A549 (cell line): Measurements from ENCODE around the gene TBC1D21. TPM values are rescaled to one million over a fixed set of nuclear protein-coding genes. Genes with fewer than 3 reads are reported as not detected.

Experiments
- ATAC-seq, 2 experiments: fragments of 200-7000 bp in 1 of 2; fragments of >200 bp in 1 of 2; cut with Nextera tagmentation in 1 of 2; cut with Tn5 transposase in 1 of 2; 3 replicates each; pipeline versions ENCODE4 v1.8.0 to v1.9.1; 2018 to 2020; ENCODE audit warnings: mild to moderate bottlenecking in 1 of 2, moderate library complexity in 1 of 2
- CTCF ChIA-PET: fragments of 300-600 bp; sonication (Branson Sonifier 250); formaldehyde crosslinking; extraction: SDS; loops from one replicate; lab custom pipeline; 2021; ENCODE audit warnings: antibody characterized with exemption, inconsistent platforms; lab: Yijun Ruan, JAX
- POLR2A ChIA-PET: fragments of 350-600 bp; formaldehyde crosslinking; extraction: SDS; loops from one replicate; lab custom pipeline; 2021; ENCODE audit warnings: antibody characterized with exemption, inconsistent platforms; lab: Yijun Ruan, JAX
- DNase-seq, 2 experiments: peaks; one replicate each; pipeline versions ENCODE4 v3.0.0 to v3.0.0-alpha.2; 2011 to 2016; ENCODE audit warnings: low read depth in 1 of 2, low spot score in 1 of 2
- FAIRE-seq: peaks from 2 replicates; lab custom pipeline; 2011; peaks lifted over from hg19 to GRCh38; lab: Jason Lieb, UNC
- H3K27ac ChIP-seq, 2 experiments: fragments of >200 bp; sonication (Bioruptor Twin); formaldehyde crosslinking; 3 replicates each; pipeline ENCODE4 v1.5.1; 2016 to 2017
- H3K4me1 ChIP-seq: fragments of >200 bp; sonication (Bioruptor Twin); formaldehyde crosslinking; 3 replicates; pipeline ENCODE4 v1.6.1; 2016
- H3K4me2 ChIP-seq: fragments of >200 bp; sonication (Bioruptor Twin); formaldehyde crosslinking; 3 replicates; pipeline ENCODE4 v1.6.1; 2016
- H3K4me3 ChIP-seq: fragments of >200 bp; sonication (Bioruptor Twin); formaldehyde crosslinking; 3 replicates; pipeline ENCODE4 v1.5.1; 2016
- H3K9me3 ChIP-seq: fragments of >200 bp; sonication (Bioruptor Twin); formaldehyde crosslinking; 3 replicates; pipeline ENCODE4 v1.6.1; 2016
- BCL3 ChIP-seq: fragments of >200 bp; sonication (Bioruptor Twin); formaldehyde crosslinking; IDR thresholded peaks from 3 replicates; pipeline ENCODE4 v1.6.1; 2016
- CBX8 ChIP-seq: fragments of 200-600 bp; sonication (generic); IDR thresholded peaks from 2 replicates; pipeline ENCODE4 v1.6.1; 2016
- CEBPB ChIP-seq, 2 experiments: fragments of >200 bp in 1 of 2; sonication (Bioruptor Twin) in 1 of 2; formaldehyde crosslinking in 1 of 2; IDR thresholded peaks; 2 replicates each; pipeline ENCODE4 v1.6.1; 2012 to 2016
- CHD2 ChIP-seq: fragments of 150-350 bp; IDR thresholded peaks from 2 replicates; pipeline ENCODE4 v1.6.1; 2014; ENCODE audit warnings: low read length; ENCODE audit not compliant: partially characterized antibody
- EHF ChIP-seq: fragments of 250-450 bp; sonication (Bioruptor Pico); IDR thresholded peaks from 2 replicates; pipeline ENCODE4 v1.5.0; 2020; ENCODE audit warnings: mild to moderate bottlenecking
- EHMT2 ChIP-seq: fragments of 200-600 bp; sonication (generic); IDR thresholded peaks from 2 replicates; pipeline ENCODE4 v1.6.1; 2016; ENCODE audit warnings: antibody characterized with exemption, low read depth, mild to moderate bottlenecking, moderate library complexity
- FOSL2 ChIP-seq, 2 experiments: fragments of 450-650 bp in 1 of 2; fragments of >200 bp in 1 of 2; sonication (Bioruptor Twin) in 1 of 2; formaldehyde crosslinking; IDR thresholded peaks; 2 replicates each; pipeline versions ENCODE4 v1.5.0 to v1.6.1; 2016 to 2020; ENCODE audit warnings: mild to moderate bottlenecking in 1 of 2, moderate library complexity in 1 of 2
- GATA3 ChIP-seq: IDR thresholded peaks from 2 replicates; pipeline ENCODE4 v1.6.1; 2012; ENCODE audit warnings: borderline replicate concordance
- HES2 ChIP-seq: fragments of >200 bp; sonication (Bioruptor Twin); formaldehyde crosslinking; IDR thresholded peaks from 2 replicates; pipeline ENCODE4 v1.6.1; 2016
- HOXA7 ChIP-seq: fragments of 250-450 bp; sonication (Bioruptor Pico); IDR thresholded peaks from 2 replicates; pipeline ENCODE4 v1.5.0; 2020; ENCODE audit warnings: mild to moderate bottlenecking, moderate library complexity
- KDM1A ChIP-seq: fragments of 200-600 bp; sonication (generic); IDR thresholded peaks from 2 replicates; pipeline ENCODE4 v1.6.1; 2016; ENCODE audit warnings: low read depth, mild to moderate bottlenecking
- MAFK ChIP-seq: fragments of 450-650 bp; IDR thresholded peaks from 2 replicates; pipeline ENCODE4 v1.6.1; 2014; ENCODE audit not compliant: partially characterized antibody
- MYC ChIP-seq: IDR thresholded peaks from 2 replicates; pipeline ENCODE4 v1.6.1; 2012; ENCODE audit warnings: mild to moderate bottlenecking, inconsistent platforms, low read length, improper control_type of control experiment, borderline replicate concordance
- NR3C1 ChIP-seq: fragments of >200 bp; sonication (Bioruptor Twin); formaldehyde crosslinking; IDR thresholded peaks from 3 replicates; pipeline ENCODE4 v1.6.1; 2017
- PHF8 ChIP-seq: fragments of 200-600 bp; sonication (generic); IDR thresholded peaks from 2 replicates; pipeline ENCODE4 v1.6.1; 2016; ENCODE audit warnings: low read depth, mild to moderate bottlenecking, antibody characterized with exemption, moderate library complexity, borderline replicate concordance
- POLR2A ChIP-seq: IDR thresholded peaks from 2 replicates; pipeline ENCODE4 v1.6.1; 2012; ENCODE audit warnings: mild to moderate bottlenecking, low read length
- RARB ChIP-seq: fragments of 250-450 bp; sonication (Bioruptor Pico); IDR thresholded peaks from 2 replicates; pipeline ENCODE4 v1.8.0; 2021; ENCODE audit warnings: mild to moderate bottlenecking, moderate library complexity
- RCOR1 ChIP-seq: fragments of 150-350 bp; IDR thresholded peaks from 2 replicates; pipeline ENCODE4 v1.6.1; 2014; ENCODE audit warnings: antibody characterized with exemption, low read length, low read depth
- TP53 ChIP-seq: fragments of 250-450 bp; sonication (Bioruptor Pico); IDR thresholded peaks from 2 replicates; pipeline ENCODE4 v1.5.0; 2021; ENCODE audit warnings: mild to moderate bottlenecking, moderate library complexity
- ZC3H11A ChIP-seq: fragments of 450-650 bp; IDR thresholded peaks from 2 replicates; pipeline ENCODE4 v1.6.1; 2014; ENCODE audit warnings: antibody characterized with exemption, mild to moderate bottlenecking
- WGBS: methylation state at CpG from one replicate; pipeline ENCODE4 v1.1.6; 2017; ENCODE audit errors: missing lambda C conversion rate; 5-methylcytosine and 5-hydroxymethylcytosine counted together
- polyA plus RNA-seq, 4 experiments: library from polyadenylated mRNA; depleted of rRNA in 3 of 4; stranded (reverse); fragments of >200 nt; fragmentation: RNase III in 1 of 4; extraction: RNeasy Plus Mini Kit Qiagen cat#74134 plus additional on column Dnase treatment in 1 of 4; gene quantifications; 2 replicates in 3 of 4; 3 replicates in 1 of 4; pipeline ENCODE4 v1.2.3, GENCODE V29; 2011 to 2017
- TF ChIP-seq, protein P1 (sequence below): IDR thresholded peaks from 2 replicates; pipeline ENCODE4 v1.6.1; 2012
- TF ChIP-seq, protein P2 (sequence below): IDR thresholded peaks from 2 replicates; pipeline ENCODE4 v1.6.1; 2012
- TF ChIP-seq, protein P3 (sequence below): fragments of 200-600 bp; sonication (generic); IDR thresholded peaks from 2 replicates; pipeline ENCODE4 v1.6.1; 2016; ENCODE audit warnings: antibody characterized with exemption, mild to moderate bottlenecking, moderate library complexity
- TF ChIP-seq, protein P4 (sequence below): fragments of 250-450 bp; sonication (Bioruptor Pico); IDR thresholded peaks from 2 replicates; pipeline ENCODE4 v1.5.0; 2021; ENCODE audit warnings: mild to moderate bottlenecking, moderate library complexity, borderline replicate concordance

The TBC1D21 gene
- polyA plus RNA-seq, 2 of the 4 experiments (the other 2 are of a cell fraction), result not detected

DNA sequence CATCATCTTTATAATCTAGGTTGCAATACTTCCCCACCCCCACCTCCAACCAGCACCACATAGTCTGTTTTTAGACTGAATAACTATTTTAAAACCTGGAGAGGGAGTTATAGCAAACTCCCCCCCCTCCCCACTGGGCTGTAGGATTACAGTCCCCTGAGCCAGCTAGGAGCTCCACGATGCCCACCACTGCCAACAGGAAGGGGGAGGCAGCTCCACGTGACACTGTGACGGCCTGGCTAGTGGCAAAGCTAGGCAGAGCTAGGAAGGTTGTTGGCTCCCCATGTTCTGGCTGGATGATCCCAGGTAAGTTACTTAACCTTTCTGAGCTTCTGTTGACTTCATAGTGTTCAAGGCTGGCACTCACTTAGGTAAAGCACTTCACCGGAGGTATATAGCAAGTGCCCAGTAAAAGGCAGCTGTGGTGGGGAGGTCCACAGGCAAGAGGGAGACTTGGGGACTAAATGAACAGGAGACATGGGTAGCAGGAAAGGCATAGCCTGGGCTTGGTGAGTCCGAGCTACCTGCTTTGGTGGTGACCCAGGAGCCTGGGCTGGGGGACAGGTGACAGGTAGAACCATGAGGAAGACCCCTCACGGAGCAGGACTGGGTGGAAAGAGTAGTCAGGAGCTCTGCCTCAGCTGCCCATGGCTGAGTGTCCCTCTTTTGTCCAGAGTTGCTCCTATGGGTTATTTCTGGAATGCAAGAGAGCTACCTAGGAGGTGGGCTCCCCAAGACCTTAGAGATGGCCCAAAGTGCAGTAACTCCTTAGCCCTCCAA is 4.0 kb upstream of the TBC1D21 start:
- H3K9me3 ChIP-seq, result no peaks in the 10 kb centered on the region
- no peak overlapping the region for H3K4me3 ChIP-seq
- no peak overlapping the region for H3K4me2 ChIP-seq
- FAIRE-seq (no peak), DNase-seq (no peak), ATAC-seq (no peak)
- POLR2A ChIA-PET, result no interaction called here
- no peaks in the 10 kb centered on the region for H3K4me1 ChIP-seq
- 13% methylated on average over 6 of the region's 6 CpGs for WGBS
- CTCF ChIA-PET, result interaction anchor here (1.1 to 1.2 kb wide), 3 partner anchors 10 to 39 kb away, joined by 3 read pairs; no protein-coding TSS in a partner anchor
- TF ChIP-seq RARB (CRISPR knock-in tag) (no peak), POLR2A (no peak), FOSL2 (IDR thresholded peaks at IDR 0.05) (no peak), FOSL2 (CRISPR knock-in tag; IDR thresholded peaks at IDR 0.05) (no peak), KDM1A (no peak), EHMT2 (no peak), CHD2 (no peak), TP53 (no peak)
- TF ChIP-seq, protein P1, sequence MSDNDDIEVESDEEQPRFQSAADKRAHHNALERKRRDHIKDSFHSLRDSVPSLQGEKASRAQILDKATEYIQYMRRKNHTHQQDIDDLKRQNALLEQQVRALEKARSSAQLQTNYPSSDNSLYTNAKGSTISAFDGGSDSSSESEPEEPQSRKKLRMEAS, result no peak
- TF ChIP-seq, all 56 proteins: peak for 0
- H3K27ac ChIP-seq, result no peak overlapping the region

DNA sequence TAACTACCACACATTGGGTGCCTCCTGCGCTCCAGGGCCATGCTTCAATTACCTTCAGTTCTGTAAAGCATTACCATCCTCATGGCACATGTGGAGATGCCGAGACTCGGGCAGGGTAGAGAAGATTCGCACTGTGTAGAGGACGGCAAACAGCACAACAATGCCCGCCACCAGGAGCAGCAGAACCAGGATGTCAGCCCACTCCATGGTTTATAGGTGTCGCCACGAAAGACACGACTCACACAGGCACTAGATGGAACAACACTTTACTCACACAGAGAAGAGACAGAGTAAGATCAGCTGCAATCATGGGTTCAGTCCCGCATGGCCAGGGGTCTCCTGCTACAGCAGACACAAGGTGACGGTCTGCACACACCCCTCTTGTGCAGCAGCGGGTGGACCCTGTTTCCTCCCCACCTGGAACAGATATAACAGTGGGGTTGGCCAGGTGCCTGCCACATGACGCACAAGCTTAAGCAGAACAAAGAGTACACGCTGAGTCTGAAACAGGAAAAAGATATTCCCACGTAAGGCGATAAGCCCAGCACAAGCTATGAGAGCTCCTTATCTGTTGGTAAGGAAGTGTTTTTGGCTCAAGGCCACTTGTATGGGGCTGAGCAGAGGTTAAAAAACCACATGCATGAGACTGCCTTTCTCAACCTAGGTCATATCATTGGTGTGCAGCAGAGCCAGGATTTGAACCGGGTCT is 2.5 kb upstream of the TBC1D21 start:
- ChIA-PET CTCF (interaction anchor here (1.2 kb wide), 2 partner anchors 27 to 36 kb away, joined by 3 to 5 read pairs; no protein-coding TSS in a partner anchor), POLR2A (no interaction called here)
- no peaks in the 10 kb centered on the region for H3K9me3 ChIP-seq
- WGBS, result 13% methylated on average over 17 of the region's 17 CpGs
- H3K27ac ChIP-seq, result no peak overlapping the region; a peak in 1 of 6 replicates
- peak in 1 of 2 experiments; percentile 56; a peak in 4 of 6 replicates for ATAC-seq
- H3K4me3 ChIP-seq, result no peak overlapping the region
- TF ChIP-seq EHMT2 (no peak), CEBPB (IDR thresholded peaks at IDR 0.05) (no peak)
- TF ChIP-seq, all 56 proteins: peak for 0
- H3K4me2 ChIP-seq, result no peak overlapping the region
- H3K4me1 ChIP-seq, result no peaks in the 10 kb centered on the region
- DNase-seq (peak in 1 of 2 experiments; percentile 7), FAIRE-seq (no peak)

GRCh38 chr15:73872346-73872745 is 1.0 kb upstream of the TBC1D21 start:
- WGBS, result 12% methylated on average over 5 of the region's 5 CpGs
- CTCF ChIA-PET, result interaction anchor here (2.1 to 3.0 kb wide), 2 partner anchors 22 to 35 kb away, joined by 6 to 23 read pairs; no protein-coding TSS in a partner anchor
- POLR2A ChIA-PET, result no interaction called here
- H3K4me3 ChIP-seq, result no peak overlapping the region
- FAIRE-seq, result no peak
- H3K9me3 ChIP-seq, result no peaks in the 10 kb centered on the region
- H3K27ac ChIP-seq, result no peak overlapping the region
- H3K4me1 ChIP-seq, result no peaks in the 10 kb centered on the region
- no peak overlapping the region for H3K4me2 ChIP-seq
- no peak for ATAC-seq
- no peak for DNase-seq
- TF ChIP-seq CBX8 (no peak), NR3C1 (no peak), TP53 (no peak), GATA3 (no peak), FOSL2 (IDR thresholded peaks at IDR 0.05) (no peak), FOSL2 (CRISPR knock-in tag; IDR thresholded peaks at IDR 0.05) (no peak), PHF8 (no peak), MYC (no peak), HES2 (no peak), EHF (no peak), BCL3 (no peak), MAFK (no peak), HOXA7 (CRISPR knock-in tag) (no peak), ZC3H11A (no peak), RCOR1 (no peak)
- TF ChIP-seq, protein P2, sequence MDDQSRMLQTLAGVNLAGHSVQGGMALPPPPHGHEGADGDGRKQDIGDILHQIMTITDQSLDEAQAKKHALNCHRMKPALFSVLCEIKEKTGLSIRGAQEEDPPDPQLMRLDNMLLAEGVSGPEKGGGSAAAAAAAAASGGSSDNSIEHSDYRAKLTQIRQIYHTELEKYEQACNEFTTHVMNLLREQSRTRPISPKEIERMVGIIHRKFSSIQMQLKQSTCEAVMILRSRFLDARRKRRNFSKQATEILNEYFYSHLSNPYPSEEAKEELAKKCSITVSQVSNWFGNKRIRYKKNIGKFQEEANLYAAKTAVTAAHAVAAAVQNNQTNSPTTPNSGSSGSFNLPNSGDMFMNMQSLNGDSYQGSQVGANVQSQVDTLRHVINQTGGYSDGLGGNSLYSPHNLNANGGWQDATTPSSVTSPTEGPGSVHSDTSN, result no peak
- TF ChIP-seq, protein P3, sequence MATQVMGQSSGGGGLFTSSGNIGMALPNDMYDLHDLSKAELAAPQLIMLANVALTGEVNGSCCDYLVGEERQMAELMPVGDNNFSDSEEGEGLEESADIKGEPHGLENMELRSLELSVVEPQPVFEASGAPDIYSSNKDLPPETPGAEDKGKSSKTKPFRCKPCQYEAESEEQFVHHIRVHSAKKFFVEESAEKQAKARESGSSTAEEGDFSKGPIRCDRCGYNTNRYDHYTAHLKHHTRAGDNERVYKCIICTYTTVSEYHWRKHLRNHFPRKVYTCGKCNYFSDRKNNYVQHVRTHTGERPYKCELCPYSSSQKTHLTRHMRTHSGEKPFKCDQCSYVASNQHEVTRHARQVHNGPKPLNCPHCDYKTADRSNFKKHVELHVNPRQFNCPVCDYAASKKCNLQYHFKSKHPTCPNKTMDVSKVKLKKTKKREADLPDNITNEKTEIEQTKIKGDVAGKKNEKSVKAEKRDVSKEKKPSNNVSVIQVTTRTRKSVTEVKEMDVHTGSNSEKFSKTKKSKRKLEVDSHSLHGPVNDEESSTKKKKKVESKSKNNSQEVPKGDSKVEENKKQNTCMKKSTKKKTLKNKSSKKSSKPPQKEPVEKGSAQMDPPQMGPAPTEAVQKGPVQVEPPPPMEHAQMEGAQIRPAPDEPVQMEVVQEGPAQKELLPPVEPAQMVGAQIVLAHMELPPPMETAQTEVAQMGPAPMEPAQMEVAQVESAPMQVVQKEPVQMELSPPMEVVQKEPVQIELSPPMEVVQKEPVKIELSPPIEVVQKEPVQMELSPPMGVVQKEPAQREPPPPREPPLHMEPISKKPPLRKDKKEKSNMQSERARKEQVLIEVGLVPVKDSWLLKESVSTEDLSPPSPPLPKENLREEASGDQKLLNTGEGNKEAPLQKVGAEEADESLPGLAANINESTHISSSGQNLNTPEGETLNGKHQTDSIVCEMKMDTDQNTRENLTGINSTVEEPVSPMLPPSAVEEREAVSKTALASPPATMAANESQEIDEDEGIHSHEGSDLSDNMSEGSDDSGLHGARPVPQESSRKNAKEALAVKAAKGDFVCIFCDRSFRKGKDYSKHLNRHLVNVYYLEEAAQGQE, result no peak
- TF ChIP-seq, protein P4, sequence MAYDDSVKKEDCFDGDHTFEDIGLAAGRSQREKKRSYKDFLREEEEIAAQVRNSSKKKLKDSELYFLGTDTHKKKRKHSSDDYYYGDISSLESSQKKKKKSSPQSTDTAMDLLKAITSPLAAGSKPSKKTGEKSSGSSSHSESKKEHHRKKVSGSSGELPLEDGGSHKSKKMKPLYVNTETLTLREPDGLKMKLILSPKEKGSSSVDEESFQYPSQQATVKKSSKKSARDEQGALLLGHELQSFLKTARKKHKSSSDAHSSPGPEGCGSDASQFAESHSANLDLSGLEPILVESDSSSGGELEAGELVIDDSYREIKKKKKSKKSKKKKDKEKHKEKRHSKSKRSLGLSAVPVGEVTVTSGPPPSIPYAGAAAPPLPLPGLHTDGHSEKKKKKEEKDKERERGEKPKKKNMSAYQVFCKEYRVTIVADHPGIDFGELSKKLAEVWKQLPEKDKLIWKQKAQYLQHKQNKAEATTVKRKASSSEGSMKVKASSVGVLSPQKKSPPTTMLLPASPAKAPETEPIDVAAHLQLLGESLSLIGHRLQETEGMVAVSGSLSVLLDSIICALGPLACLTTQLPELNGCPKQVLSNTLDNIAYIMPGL (CRISPR knock-in tag), result no peak
